LNCaP clone FGC (cell line): ENCODE data around the gene OR10J4.
"Not testable (repeated sequence)": the region's sequence is repeated elsewhere in the genome, so short reads cannot be mapped to it uniquely, and the experiment has no call there.

Experiments
- DNase-seq: peaks from one replicate; pipeline ENCODE4 v3.0.0-alpha.2; 2011; ENCODE audit warnings: low read depth
- H3K4me3 ChIP-seq: 2 replicates; pipeline ENCODE4 v1.5.1; 2011; ENCODE audit warnings: mild to moderate bottlenecking, low read depth, low read length, control low read depth
- TF ChIP-seq, protein P1 (sequence below): IDR thresholded peaks from 2 replicates; pipeline ENCODE4 v1.5.1; 2012; ENCODE audit warnings: mild to moderate bottlenecking; ENCODE audit not compliant: control insufficient read depth, insufficient read depth; ENCODE audit errors: extremely low read depth

OR10J4 gene

GRCh38 chr1:159448181-159448580 is 16.2 kb downstream of the OR10J4 start:
- H3K4me3 ChIP-seq, result no peak overlapping the region
- no peak for DNase-seq
- TF ChIP-seq, protein P1, sequence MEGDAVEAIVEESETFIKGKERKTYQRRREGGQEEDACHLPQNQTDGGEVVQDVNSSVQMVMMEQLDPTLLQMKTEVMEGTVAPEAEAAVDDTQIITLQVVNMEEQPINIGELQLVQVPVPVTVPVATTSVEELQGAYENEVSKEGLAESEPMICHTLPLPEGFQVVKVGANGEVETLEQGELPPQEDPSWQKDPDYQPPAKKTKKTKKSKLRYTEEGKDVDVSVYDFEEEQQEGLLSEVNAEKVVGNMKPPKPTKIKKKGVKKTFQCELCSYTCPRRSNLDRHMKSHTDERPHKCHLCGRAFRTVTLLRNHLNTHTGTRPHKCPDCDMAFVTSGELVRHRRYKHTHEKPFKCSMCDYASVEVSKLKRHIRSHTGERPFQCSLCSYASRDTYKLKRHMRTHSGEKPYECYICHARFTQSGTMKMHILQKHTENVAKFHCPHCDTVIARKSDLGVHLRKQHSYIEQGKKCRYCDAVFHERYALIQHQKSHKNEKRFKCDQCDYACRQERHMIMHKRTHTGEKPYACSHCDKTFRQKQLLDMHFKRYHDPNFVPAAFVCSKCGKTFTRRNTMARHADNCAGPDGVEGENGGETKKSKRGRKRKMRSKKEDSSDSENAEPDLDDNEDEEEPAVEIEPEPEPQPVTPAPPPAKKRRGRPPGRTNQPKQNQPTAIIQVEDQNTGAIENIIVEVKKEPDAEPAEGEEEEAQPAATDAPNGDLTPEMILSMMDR, result no peak

DNA sequence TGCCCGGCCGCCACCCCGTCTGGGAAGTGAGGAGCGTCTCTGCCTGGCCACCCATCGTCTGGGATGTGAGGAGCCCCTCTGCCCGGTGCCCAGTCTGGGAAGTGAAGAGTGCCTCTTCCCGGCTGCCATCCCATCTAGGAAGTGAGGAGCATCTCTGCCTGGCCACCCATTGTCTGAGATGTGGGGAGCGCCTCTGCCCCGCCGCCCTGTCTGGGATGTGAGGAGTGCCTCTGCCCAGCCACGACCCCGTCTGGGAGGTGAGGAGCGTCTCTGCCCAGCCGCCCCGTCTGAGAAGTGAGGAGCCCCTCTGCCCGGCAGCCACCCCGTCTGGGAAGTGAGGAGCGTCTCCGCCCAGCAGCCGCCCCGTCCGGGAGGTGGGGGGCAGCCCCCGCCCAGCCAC is 17.6 kb downstream of the OR10J4 start:
- H3K4me3 ChIP-seq, DNase-seq: not testable (repeated sequence)

DNA sequence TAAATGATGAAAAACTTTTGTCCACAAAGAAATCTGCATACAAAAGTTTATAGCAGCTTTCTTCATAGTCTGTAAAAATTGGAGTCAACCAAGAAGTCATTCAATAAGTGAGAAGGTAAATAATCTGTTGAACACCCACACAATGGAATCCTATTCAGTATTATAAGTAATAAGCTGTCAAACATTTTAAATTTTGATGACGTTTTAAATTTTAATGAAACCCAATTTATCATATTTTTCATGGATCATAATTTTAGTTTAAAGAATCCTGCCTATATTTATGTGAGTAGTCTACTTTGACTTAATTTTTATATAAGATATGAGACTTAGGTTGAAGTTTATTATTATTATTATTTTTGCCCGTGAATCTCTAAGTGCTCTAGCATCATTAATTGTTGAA is 27.5 kb downstream of the OR10J4 start:
- DNase-seq, result no peak
- TF ChIP-seq, protein P1, result no peak
- H3K4me3 ChIP-seq, result no peak overlapping the region

DNA sequence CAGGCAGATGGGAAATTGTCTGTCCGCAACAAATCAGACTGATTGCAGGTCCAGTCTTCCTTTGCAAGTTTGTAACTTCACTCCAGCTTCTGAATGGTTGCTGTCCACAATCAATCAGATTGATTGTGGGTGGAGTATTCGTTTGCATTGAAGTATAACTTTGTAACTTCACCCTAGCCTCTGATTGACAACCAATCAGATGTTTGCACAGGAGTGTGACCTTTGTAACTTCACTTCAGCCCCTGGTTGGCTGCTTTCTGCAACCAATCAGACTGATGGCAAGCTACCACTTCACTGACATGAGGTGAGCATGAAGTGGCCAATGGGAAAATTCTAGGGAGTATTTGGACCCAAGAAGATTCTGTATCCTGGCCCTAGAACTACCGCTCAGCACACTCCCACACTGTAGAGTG is 33.2 kb downstream of the OR10J4 start:
- H3K4me3 ChIP-seq, result no peak overlapping the region
- no peak for DNase-seq
- TF ChIP-seq, protein P1, result no peak

GRCh38 chr1:159468321-159468720 is 36.3 kb downstream of the OR10J4 start:
- TF ChIP-seq, protein P1, result no peak
- H3K4me3 ChIP-seq, result no peak overlapping the region
- DNase-seq, result no peak

- H3K4me3 ChIP-seq, result no peak overlapping the region
- DNase-seq, result no peak
- TF ChIP-seq, protein P1, result no peak
Observed at GRCh38 chr1:159469921-159470533, 38.0 kb downstream of the OR10J4 start.

- no peak for DNase-seq
- no peak overlapping the region for H3K4me3 ChIP-seq
- TF ChIP-seq, protein P1, result no peak
Observed at GRCh38 chr1:159473335-159473734, 41.3 kb downstream of the OR10J4 start.
